GM10248 (cell line): Measurements from ENCODE around the gene PIK3R2.

Experiments
- CTCF ChIA-PET: fragments of 300-600 bp; sonication (Branson Sonifier 250); formaldehyde crosslinking; extraction: SDS; loops from one replicate; lab custom pipeline; 2021; ENCODE audit warnings: antibody characterized with exemption; lab: Yijun Ruan, JAX
- POLR2A ChIA-PET: fragments of 350-650 bp; sonication (Branson Sonifier 250); formaldehyde crosslinking; extraction: SDS; loops from one replicate; lab custom pipeline; 2020; ENCODE audit warnings: antibody characterized with exemption; lab: Yijun Ruan, JAX
- DNase-seq: peaks from one replicate; pipeline ENCODE4 v3.0.0; 2012; ENCODE audit errors: extremely low spot score
- TF ChIP-seq, protein P1 (sequence below): IDR thresholded peaks from 2 replicates; pipeline ENCODE4 v1.5.1; 2012; ENCODE audit warnings: mild to moderate bottlenecking, low read depth; ENCODE audit errors: extremely low read depth, missing control alignments, control extremely low read depth

PIK3R2 gene

DNA sequence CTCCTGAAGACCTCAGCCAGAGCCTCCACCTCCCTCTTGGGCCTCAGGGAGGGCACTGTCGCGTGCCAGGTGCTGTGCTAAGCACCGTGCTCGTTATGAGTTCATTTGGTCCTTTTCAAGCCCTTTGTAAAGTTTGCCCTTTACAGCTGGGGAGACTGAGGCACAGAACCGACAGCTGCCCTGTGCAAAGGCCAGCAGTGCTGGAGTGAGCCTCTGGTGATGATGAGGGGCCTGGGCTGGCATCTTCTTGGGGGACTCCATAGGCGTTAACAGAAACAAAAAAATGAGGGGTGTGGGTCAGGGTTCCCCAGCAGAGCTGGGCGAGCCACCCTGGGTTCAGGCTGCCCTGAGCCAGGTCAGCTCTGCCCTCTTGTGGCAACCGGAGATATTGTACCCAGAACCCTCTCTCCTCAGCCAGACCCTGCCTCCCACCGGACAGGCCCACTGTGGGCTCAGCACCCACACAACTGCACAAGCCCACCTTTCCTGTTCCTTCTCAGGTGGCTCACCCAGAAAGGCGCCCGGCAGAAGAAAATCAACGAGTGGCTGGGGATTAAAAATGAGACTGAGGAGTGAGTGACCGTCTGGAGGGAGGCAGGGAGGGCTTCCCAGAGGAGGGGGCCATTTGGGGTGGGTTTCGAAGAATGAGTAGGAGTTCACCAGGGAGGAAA, 15.1 kb downstream of the PIK3R2 start:
- DNase-seq = peak; percentile 89

DNA sequence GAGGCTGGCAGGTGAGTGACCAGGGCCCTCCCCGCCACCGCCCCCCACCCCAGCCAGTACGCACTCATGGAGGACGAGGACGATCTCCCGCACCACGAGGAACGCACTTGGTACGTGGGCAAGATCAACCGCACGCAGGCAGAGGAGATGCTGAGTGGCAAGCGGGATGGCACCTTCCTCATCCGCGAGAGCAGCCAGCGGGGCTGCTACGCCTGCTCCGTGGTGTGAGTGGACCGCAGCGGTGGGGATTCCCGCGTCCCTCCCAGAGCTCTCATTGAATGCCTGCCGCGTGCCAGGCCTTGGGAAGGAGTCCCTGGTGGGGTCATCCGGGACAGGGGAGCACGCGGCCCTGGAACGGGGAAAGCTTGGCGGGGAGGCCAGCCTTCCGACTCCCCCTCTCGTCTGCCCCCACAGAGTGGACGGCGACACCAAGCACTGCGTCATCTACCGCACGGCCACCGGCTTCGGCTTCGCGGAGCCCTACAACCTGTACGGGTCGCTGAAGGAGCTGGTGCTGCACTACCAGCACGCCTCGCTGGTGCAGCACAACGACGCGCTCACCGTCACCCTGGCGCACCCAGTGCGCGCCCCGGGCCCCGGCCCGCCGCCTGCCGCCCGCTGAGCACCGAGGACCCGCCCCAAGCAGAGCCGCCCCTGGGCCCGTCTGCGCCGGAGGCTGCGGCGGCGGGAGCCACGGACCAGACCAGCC, 15.9 kb downstream of the PIK3R2 start:
- ChIA-PET CTCF (interaction anchor here (0.5 to 2.7 kb wide), 15 partner anchors 8 to 205 kb away, joined by 3 to 18 read pairs (median 4); partner anchors contain the start of gene ARRDC2), POLR2A (no interaction called here)
- TF ChIP-seq, protein P1, sequence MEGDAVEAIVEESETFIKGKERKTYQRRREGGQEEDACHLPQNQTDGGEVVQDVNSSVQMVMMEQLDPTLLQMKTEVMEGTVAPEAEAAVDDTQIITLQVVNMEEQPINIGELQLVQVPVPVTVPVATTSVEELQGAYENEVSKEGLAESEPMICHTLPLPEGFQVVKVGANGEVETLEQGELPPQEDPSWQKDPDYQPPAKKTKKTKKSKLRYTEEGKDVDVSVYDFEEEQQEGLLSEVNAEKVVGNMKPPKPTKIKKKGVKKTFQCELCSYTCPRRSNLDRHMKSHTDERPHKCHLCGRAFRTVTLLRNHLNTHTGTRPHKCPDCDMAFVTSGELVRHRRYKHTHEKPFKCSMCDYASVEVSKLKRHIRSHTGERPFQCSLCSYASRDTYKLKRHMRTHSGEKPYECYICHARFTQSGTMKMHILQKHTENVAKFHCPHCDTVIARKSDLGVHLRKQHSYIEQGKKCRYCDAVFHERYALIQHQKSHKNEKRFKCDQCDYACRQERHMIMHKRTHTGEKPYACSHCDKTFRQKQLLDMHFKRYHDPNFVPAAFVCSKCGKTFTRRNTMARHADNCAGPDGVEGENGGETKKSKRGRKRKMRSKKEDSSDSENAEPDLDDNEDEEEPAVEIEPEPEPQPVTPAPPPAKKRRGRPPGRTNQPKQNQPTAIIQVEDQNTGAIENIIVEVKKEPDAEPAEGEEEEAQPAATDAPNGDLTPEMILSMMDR = no peak
- DNase-seq = no peak

More for the DNA sequence above, 15.1 kb downstream of the PIK3R2 start:
- ChIA-PET POLR2A (interaction anchor here (0.5 kb wide), 1 partner anchor 15 kb away, joined by 4 read pairs; no protein-coding TSS in a partner anchor), CTCF (interaction anchor here (0.7 to 3.2 kb wide), 19 partner anchors 9 to 160 kb away, joined by 3 to 18 read pairs (median 4); partner anchors contain the start of gene ARRDC2)
- TF ChIP-seq, protein P1 = peak; percentile 79

DNA sequence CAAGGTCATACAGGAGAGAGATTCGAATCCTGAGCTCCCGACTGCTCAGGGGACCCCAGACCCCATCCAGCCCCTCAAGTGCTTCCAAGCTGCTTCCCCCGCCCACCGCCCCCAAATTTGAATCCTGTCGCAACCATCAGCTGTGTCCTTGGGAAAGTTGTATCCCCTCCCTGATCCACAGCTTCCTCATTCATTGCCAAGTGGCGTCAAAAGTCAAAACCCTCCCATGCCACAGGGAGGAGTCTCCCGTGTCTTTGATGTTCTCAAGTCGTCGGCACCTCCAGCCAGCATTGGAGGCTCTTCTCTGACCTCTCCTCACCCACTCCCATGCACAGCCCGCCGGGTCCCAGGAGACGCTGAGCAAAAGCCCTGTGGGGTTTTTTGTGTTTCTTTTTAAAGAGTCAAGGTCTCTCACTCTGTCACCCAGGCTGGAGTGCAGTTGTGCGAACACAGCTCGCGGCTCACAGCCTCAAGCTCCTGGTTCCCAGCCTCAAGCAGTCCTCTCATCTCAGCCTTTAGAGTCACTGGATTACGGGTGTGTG, 17.8 kb downstream of the PIK3R2 start:
- DNase-seq = peak; percentile 79
- TF ChIP-seq, protein P1 = no peak
- POLR2A ChIA-PET = interaction anchor here (1.3 to 1.6 kb wide), 2 partner anchors 22 to 111 kb away, joined by 4 to 6 read pairs; partner anchors contain the start of genes JUND and MPV17L2
- CTCF ChIA-PET = interaction anchor here (0.8 to 3.8 kb wide), 12 partner anchors 9 to 168 kb away, joined by 3 to 29 read pairs (median 4); partner anchors contain the start of gene PIK3R2

DNA sequence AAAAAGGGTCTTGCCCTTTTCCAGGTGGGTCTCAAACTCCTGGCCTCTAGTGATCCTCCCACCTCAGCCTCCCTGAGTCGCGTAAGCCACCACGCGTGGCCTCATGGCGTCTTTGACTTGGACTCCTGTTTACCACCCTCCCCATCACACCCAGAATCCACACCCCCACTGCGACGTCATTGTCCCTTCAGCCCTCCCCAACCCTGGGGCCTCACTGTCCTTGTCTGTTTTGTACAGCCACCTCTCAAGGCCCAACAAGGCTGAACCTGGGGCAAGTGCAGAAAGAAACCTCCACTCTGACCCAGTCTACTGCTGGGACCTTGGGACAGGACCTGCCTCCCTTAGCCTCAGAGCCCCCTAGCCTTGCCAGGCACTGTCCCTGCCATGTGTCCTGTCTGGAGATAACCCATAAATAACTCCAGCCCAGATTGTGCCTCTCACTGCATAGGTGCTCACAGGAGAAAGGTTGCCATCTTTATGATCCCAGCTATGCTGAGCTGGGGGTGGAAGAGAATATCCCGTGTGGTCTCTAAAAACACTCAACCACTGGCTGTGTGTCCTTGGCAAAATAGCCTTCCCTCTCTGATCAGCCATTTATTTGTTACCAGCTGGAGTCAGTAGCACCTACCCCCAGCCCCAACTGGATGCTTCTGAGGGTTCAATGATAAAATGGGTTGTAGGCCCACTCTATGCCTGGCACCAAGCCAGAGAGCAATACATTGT, 18.8 kb downstream of the PIK3R2 start:
- CTCF ChIA-PET = interaction anchor here (0.9 to 3.8 kb wide), 10 partner anchors 9 to 58 kb away, joined by 3 to 29 read pairs (median 5); partner anchors contain the start of genes MPV17L2 and PIK3R2
- TF ChIP-seq, protein P1 = no peak
- POLR2A ChIA-PET = interaction anchor here (1.3 to 1.6 kb wide), 2 partner anchors 21 to 110 kb away, joined by 4 to 6 read pairs; partner anchors contain the start of genes JUND and MPV17L2
- peak; percentile 53 for DNase-seq

DNA sequence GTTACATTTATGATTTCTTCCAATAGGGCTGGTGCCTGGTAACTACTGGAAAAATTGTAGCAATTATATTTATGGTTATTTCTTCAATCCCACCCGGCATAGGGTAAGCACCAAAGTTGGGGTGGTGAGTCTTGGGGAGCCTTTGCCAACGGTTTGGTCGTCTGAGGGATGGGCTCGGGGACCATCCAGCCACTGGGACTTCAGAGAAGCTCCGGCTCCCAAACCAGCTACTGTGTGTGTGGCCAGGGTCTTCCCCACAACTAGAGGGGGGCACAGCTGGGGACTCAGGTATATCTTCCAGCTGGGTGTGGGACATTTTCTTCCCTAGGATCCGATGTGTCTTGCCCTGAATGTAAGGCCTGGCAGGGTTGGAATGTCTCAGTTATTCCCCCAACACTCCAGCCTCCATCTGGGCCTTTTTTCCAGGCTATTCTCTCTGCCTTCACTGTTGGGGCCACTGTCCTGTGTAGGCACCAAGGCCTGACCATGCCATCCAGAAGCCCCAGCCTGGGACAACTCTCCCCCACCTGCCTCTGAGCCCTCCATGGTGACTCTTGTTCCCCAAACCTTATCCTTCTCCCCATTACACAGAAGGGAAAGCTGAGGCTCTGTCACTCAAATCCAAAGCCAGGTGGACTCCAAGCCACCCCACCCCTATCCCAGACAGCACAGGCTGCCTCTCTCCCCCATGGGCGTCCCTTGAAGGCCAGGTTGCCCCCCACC, 19.5 kb downstream of the PIK3R2 start:
- CTCF ChIA-PET = interaction anchor here (0.8 to 3.8 kb wide), 6 partner anchors 9 to 21 kb away, joined by 3 to 29 read pairs (median 4); partner anchors contain the start of gene MPV17L2
- POLR2A ChIA-PET = no interaction called here
- DNase-seq = no peak
- TF ChIP-seq, protein P1 = no peak
